Panc1 (cell line): Measurements from ENCODE around the gene SELL. TPM values are rescaled to one million over a fixed set of nuclear protein-coding genes. Genes with fewer than 3 reads are reported as not detected.

Experiments used
- ATAC-seq: fragments of 200-7000 bp; cut with Tn5 transposase; 2 replicates; pipeline ENCODE4 v1.9.1; 2020; ENCODE audit warnings: mild to moderate bottlenecking, moderate library complexity
- BruUV-seq: library from RNA; stranded (reverse); fragments of 400-500 nt; replicated peaks from 2 replicates; lab custom pipeline; 2021; lab: Mats Ljungman, UMichigan
- CTCF ChIA-PET: fragments of 300-600 bp; sonication (Branson Sonifier 250); formaldehyde crosslinking; loops from one replicate; lab custom pipeline; 2022; ENCODE audit warnings: antibody characterized with exemption; lab: Charles Lee
- POLR2A ChIA-PET: fragments of 300-600 bp; sonication (Branson Sonifier 250); formaldehyde crosslinking; loops from one replicate; lab custom pipeline; 2022; ENCODE audit warnings: antibody characterized with exemption; lab: Charles Lee
- DNase-seq: peaks from one replicate; pipeline ENCODE4 v3.0.0-alpha.2; 2010; ENCODE audit warnings: low read depth, low spot score
- H3K27ac ChIP-seq: 2 replicates; pipeline ENCODE4 v1.5.1; 2011; ENCODE audit warnings: mild to moderate bottlenecking, low read length, inconsistent platforms
- H3K27me3 ChIP-seq: fragments of 200-500 bp; sonication (Bioruptor generic); 2 replicates; pipeline ENCODE4 v1.6.0; 2014; ENCODE audit warnings: low read length, inconsistent platforms; ENCODE audit not compliant: control insufficient read depth, insufficient read depth
- H3K36me3 ChIP-seq: fragments of 200-500 bp; sonication (Bioruptor generic); 2 replicates; pipeline ENCODE4 v1.5.1; 2014; ENCODE audit warnings: inconsistent platforms, mild to moderate bottlenecking, low read length, moderate library complexity; ENCODE audit not compliant: control insufficient read depth, insufficient read depth
- H3K4me1 ChIP-seq: 2 replicates; pipeline ENCODE4 v1.5.1; 2011; ENCODE audit warnings: inconsistent platforms, mild to moderate bottlenecking, low read length, moderate library complexity; ENCODE audit not compliant: control insufficient read depth, insufficient read depth
- H3K4me3 ChIP-seq, 2 experiments: 2 replicates each; pipeline ENCODE4 v1.5.1; 2011 to 2012; ENCODE audit warnings: low read depth in 2 of 2, low read length in 2 of 2, mild to moderate bottlenecking in 2 of 2, inconsistent platforms in 1 of 2, moderate library complexity in 1 of 2
- H3K9me3 ChIP-seq: fragments of 200-500 bp; sonication (Bioruptor generic); 2 replicates; pipeline ENCODE4 v1.5.1; 2014; ENCODE audit warnings: low read depth, mild to moderate bottlenecking, inconsistent platforms, low read length, moderate library complexity; ENCODE audit not compliant: control insufficient read depth, insufficient read depth
- POLR2AphosphoS5 ChIP-seq: IDR thresholded peaks from 2 replicates; pipeline ENCODE4 v1.6.1; 2012; ENCODE audit warnings: mild to moderate bottlenecking, low read depth, low read length, moderate library complexity
- REST ChIP-seq, 2 experiments: IDR thresholded peaks; 2 replicates each; pipeline ENCODE4 v1.6.1; 2011 to 2012; ENCODE audit warnings: low read depth in 2 of 2, control low read depth in 1 of 2, low read length in 1 of 2, mild to moderate bottlenecking in 1 of 2, moderate library complexity in 1 of 2; ENCODE audit not compliant: insufficient read depth in 1 of 2
- SIN3A ChIP-seq: IDR thresholded peaks from 2 replicates; pipeline ENCODE4 v1.6.1; 2012; ENCODE audit warnings: low read depth, mild to moderate bottlenecking, low read length, moderate library complexity, borderline replicate concordance; ENCODE audit not compliant: insufficient read depth
- TCF7L2 ChIP-seq: IDR thresholded peaks from 2 replicates; pipeline ENCODE4 v1.6.1; 2011; ENCODE audit warnings: mild to moderate bottlenecking, low read depth, low read length, inconsistent platforms
- in situ Hi-C: cut with HindIII; loops from 2 replicates; pipeline ENCODE4 v1.10.0; 2016; ENCODE audit warnings: low sequenced_read_pairs, low pct_unique_long_range_greater_than_20kb
- intact Hi-C: fragments of 100-400 bp; cut with micrococcal nuclease; formaldehyde crosslinking; loops from one replicate; pipeline ENCODE4 v1.10.0; 2022; ENCODE audit not compliant: unreplicated experiment
- total RNA-seq: library from RNA; stranded (reverse); gene quantifications from one replicate; pipeline ENCODE4 v1.2.1, GENCODE V29; 2021; ENCODE audit not compliant: unreplicated experiment
- TF ChIP-seq, protein P1 (sequence below): fragments of 450-650 bp; IDR thresholded peaks from 2 replicates; pipeline ENCODE4 v1.5.1; 2017; ENCODE audit warnings: mild to moderate bottlenecking

SELL gene
- total RNA-seq, 1 experiment from 2014 or later: 0.31 TPM

DNA sequence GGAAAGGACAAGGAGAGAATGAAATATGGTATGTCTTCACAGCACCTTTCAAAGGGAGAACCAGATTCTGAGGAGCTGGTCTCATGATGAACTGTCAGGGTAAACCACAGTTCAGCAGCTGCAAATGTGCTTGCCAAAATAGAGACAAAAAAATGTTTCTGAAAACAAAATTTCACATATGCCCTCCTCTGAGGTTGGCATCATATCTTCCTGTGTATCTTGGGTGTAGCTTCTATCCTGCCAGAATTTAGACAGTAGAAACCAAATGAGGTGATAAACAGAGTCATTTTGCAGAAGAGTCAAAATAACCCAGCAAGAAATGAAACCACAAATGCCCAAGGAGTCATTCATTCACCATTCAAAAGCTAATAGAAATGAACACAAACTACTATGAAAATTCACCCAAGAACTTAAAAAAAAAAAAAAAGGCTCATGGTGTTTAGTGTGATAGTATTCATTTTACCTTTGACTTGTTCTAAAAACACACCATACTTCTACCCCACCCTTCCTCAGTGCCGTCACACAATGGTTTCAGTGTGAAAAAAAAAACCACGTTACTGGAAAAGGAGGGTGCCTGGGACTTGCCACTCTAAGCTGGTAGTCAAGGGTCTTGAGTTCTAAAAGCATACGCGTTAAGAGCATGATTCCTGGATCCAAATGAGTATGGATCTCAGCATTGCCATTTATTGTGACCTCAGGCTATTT, 18.5 kb downstream of the SELL start:
- no TSS peak for BruUV-seq
- DNase-seq: no peak
- in situ Hi-C loops (no loop called here), intact Hi-C loops (no loop called here)
- no peaks in the 10 kb centered on the region for H3K27me3 ChIP-seq
- no peaks in the 10 kb centered on the region for H3K4me1 ChIP-seq
- H3K4me3 ChIP-seq: no peak overlapping the region
- no peak overlapping the region for H3K27ac ChIP-seq
- ChIA-PET POLR2A (no interaction called here), CTCF (no interaction called here)
- H3K9me3 ChIP-seq: no peaks in the 10 kb centered on the region
- ATAC-seq: no peak
- TF ChIP-seq POLR2AphosphoS5: no peak
- TF ChIP-seq SIN3A: no peak
- TF ChIP-seq, protein P1, sequence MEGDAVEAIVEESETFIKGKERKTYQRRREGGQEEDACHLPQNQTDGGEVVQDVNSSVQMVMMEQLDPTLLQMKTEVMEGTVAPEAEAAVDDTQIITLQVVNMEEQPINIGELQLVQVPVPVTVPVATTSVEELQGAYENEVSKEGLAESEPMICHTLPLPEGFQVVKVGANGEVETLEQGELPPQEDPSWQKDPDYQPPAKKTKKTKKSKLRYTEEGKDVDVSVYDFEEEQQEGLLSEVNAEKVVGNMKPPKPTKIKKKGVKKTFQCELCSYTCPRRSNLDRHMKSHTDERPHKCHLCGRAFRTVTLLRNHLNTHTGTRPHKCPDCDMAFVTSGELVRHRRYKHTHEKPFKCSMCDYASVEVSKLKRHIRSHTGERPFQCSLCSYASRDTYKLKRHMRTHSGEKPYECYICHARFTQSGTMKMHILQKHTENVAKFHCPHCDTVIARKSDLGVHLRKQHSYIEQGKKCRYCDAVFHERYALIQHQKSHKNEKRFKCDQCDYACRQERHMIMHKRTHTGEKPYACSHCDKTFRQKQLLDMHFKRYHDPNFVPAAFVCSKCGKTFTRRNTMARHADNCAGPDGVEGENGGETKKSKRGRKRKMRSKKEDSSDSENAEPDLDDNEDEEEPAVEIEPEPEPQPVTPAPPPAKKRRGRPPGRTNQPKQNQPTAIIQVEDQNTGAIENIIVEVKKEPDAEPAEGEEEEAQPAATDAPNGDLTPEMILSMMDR: no peak
- TF ChIP-seq REST (IDR thresholded peaks at IDR 0.05; ENCODE audit: insufficient read depth in 1 of 2, low read depth in 2 of 2, low read length in 1 of 2): no peak
- TF ChIP-seq TCF7L2: no peak
- H3K36me3 ChIP-seq: no peaks in the 10 kb centered on the region

DNA sequence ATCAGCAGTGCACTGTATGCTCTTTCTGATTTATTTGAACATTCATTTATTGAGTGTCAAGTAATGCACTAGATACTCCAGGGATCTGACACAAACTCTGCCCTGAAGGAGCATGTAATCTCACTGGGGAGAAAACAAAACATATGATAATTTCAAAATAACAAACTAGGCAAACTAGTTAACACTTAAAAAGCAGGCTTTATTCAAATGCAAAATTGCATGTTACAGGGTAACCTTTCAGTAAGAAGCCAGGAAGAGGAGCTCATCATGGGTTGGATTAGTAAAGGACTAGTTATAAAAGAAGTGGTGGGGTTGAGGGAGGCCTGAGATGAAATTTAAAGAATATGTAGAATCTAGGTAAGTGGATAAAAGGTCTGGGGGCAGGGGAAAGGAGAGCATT, 20.9 kb downstream of the SELL start:
- ChIA-PET CTCF (no interaction called here), POLR2A (no interaction called here)
- BruUV-seq: no TSS peak
- Histone ChIP-seq H3K27ac (no peak overlapping the region), H3K9me3 (no peaks in the 10 kb centered on the region), H3K4me1 (no peaks in the 10 kb centered on the region), H3K4me3 (no peak overlapping the region), H3K36me3 (no peaks in the 10 kb centered on the region), H3K27me3 (no peaks in the 10 kb centered on the region)
- DNase-seq (no peak), ATAC-seq (no peak)
- TF ChIP-seq REST (IDR thresholded peaks at IDR 0.05; ENCODE audit: insufficient read depth in 1 of 2, low read depth in 2 of 2, low read length in 1 of 2) (no peak), SIN3A (no peak), POLR2AphosphoS5 (no peak), TCF7L2 (no peak)
- intact Hi-C loops (no loop called here), in situ Hi-C loops (no loop called here)
